Fibroblast of mammary gland (primary cell): ENCODE measurements around the gene KCNQ1.
A peak's percentile ranks its signal among the peaks of the same experiment; 100 is the strongest.

Source experiments
- DNase-seq: peaks from one replicate; pipeline ENCODE4 v3.0.0-alpha.2; 2010; ENCODE audit warnings: low read depth
- H3K4me3 ChIP-seq: 2 replicates; pipeline ENCODE4 v1.5.1; 2011; ENCODE audit warnings: low read depth, mild to moderate bottlenecking, low read length, moderate library complexity; ENCODE audit not compliant: control insufficient read depth
- TF ChIP-seq, protein P1 (sequence below): conservative IDR thresholded peaks from 2 replicates; pipeline ENCODE4 v1.5.1; 2011; ENCODE audit warnings: low read depth, low read length, inconsistent platforms; ENCODE audit not compliant: control insufficient read depth, insufficient read depth

Gene KCNQ1

DNA sequence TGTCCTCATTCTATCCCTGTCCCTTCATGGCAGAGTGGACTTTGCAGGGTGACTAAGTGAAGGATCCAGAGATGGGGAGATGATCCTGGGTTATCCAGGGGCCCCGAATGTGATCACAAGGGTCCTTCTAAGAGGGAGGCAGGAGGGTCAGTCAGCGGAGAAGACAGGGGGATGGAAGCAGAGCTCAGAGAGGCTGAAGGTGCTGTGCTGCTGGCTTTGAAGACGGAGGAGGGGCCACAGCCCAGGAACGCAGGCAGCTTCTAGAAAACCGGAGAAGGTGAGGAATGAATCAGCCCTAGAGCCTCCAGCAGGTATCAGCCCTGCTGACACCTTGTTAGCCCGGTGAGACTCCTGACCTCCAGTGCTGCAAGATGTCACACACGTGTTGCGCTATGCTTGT lies 377.1 kb downstream of the KCNQ1 start:
- TF ChIP-seq, protein P1, sequence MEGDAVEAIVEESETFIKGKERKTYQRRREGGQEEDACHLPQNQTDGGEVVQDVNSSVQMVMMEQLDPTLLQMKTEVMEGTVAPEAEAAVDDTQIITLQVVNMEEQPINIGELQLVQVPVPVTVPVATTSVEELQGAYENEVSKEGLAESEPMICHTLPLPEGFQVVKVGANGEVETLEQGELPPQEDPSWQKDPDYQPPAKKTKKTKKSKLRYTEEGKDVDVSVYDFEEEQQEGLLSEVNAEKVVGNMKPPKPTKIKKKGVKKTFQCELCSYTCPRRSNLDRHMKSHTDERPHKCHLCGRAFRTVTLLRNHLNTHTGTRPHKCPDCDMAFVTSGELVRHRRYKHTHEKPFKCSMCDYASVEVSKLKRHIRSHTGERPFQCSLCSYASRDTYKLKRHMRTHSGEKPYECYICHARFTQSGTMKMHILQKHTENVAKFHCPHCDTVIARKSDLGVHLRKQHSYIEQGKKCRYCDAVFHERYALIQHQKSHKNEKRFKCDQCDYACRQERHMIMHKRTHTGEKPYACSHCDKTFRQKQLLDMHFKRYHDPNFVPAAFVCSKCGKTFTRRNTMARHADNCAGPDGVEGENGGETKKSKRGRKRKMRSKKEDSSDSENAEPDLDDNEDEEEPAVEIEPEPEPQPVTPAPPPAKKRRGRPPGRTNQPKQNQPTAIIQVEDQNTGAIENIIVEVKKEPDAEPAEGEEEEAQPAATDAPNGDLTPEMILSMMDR = no peak
- H3K4me3 ChIP-seq = no peak overlapping the region
- no peak for DNase-seq

DNA sequence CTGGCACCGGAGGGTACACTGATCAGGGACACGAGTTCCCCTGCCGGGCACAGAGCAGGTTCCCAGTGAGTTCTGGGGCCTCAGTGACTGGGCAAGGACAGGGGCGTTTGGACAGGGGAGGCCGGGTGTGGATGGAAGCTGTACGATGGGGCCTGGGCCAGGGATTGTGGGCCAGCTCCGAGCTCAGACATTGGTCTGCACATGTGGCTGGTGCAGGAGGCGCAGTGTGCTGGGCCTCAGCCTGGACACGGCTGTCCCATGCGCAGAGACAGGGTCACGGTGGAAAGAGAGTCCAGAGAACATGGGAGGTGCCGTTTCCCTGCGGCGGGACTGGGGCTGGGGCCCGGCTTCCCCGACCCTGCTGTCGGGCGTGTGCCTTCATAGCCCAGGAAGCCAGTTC lies 380.0 kb downstream of the KCNQ1 start:
- TF ChIP-seq, protein P1 = no peak
- DNase-seq = no peak
- H3K4me3 ChIP-seq = no peak overlapping the region

DNA sequence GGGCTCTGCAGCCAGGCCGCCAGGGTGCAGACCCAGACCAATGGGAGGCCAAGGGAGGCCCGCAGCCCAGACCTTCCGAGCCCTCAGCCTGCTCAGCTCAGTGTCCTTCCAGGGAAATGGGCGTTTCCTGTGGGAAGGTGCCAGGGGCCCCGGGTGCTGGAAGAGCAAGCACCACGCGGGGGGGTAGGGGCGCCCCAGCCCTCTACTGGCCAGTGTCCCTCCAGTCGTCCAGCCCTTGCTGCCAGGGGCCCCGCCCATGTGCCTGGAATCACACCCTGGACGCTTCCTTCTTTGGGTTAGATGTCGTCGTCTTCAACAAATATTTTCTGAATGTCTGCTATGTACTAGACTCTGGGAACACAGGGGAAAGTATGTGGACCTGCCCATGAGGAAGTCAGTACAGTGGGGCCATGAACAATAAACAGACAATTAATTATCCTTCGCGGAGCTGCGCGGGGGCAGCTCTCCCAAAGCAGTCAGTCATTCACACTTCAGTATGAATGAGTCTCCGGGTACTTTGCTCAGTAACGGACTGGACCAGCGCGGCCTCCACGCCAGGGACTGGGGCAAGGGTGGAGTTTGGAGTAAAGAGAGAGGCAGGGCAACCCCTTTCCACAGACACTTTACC lies 380.6 kb downstream of the KCNQ1 start:
- peak; percentile 70 for DNase-seq
- TF ChIP-seq, protein P1 = peak; percentile 3
- no peak overlapping the region for H3K4me3 ChIP-seq

DNA sequence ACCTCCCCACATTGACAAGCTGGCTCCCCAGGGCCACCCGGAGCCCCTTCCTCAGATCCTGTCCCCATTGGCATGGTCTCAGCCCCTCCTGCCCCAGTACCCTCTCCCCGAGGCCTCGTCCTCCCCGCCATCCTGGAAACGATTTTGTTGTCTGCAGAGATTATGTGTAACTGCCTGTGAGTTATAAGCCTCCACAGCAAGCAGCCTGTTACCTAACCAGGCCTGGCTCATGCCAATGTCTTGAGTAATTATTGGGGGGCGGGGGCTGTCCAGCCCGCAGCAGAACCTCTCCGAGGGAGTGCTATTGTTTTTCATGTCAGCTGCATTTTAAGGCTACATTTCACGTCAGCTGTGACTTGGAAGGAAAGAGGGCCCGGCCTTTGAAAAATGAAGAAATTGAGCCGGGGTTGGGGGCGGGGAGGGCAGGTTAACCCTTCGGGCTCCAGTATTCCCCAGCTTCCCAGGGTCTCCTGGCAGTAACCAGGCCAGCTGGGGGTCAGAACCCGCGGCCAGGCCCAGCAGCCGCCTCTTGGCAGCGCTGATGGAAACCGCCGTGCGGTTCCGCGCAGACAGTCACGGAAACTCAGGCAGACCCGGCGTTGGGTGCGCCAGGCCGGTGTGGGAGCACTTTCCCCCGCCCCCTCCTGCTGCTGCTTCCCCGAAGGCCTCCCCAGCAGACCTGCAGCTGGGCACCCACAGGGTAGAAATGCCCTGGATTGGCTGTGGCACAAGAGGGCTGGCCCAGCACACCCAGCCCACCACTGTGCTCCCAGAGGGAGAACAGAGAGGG lies 381.3 kb downstream of the KCNQ1 start:
- DNase-seq = peak; percentile 93
- TF ChIP-seq, protein P1 = no peak
- H3K4me3 ChIP-seq = no peak overlapping the region

DNA sequence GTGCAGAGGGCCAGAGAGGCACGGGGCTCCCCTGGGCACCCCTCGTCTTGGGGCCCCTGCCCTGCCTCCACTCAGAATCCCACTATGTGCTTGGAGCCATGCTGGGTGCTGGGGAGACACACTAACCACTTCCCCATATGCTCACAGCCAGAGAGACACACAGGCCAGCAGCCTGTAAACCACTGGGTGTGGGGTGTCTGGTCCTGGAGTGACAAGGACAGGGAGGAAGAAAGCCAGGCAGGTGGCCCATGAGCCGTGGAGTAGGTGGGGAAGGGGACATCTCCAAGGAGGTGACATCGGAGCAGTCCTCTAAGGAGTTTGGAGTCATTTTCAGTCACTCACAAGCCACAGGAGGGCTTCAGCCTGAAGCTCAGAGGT lies 381.9 kb downstream of the KCNQ1 start:
- H3K4me3 ChIP-seq = no peak overlapping the region
- TF ChIP-seq, protein P1 = no peak
- no peak for DNase-seq

DNA sequence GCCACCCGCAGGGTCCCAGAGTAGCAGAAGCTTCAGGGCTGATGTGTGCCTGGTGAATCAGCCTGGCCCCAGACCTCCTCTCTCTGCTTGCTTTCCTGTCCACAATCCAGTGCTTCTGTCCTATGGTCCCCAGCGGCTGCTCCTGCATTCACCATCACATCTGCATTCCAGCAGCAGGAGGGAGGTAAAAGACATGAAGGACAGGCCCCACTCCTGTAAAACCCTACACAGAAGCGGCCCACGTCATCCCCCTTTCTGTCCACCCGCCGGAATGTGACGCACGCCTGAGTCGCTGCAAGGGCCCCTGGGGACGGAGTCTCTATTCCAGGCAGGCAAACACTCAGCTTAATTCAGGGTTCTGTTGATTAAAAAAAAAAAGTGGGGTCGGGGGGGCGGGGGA lies 382.4 kb downstream of the KCNQ1 start:
- no peak for DNase-seq
- TF ChIP-seq, protein P1 = no peak
- H3K4me3 ChIP-seq = no peak overlapping the region
